ENCODE measurements around the gene GPX4.

The GPX4 gene

GRCh38 chr19:1135454-1135853 is 31.7 kb downstream of the GPX4 start:
- no peak for DNase-seq

DNA sequence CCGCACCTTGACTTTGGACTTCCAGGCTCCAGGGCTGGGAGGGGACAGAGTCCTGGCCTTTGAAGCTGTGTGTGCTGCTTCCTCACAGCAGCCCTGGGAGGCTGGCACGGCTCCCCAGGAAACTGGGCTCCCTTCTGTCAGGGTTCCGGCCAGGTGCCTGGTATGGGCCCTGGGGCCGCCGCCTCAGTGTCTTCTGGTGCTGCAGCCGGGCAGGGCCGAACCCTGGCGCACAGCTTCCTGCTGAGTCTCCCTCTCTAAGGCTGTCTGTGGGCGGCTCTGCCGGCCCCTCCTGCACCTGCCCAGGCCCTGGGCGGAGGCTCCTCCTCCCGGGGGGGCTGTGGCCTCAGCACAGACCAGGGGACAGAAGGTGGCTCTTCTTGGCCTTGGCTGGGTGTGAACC is 32.4 kb downstream of the GPX4 start:
- DNase-seq, result no peak

- no peak for DNase-seq
Observed at GRCh38 chr19:1136621-1137317, 33.0 kb downstream of the GPX4 start.

- no peak for DNase-seq
Observed at GRCh38 chr19:1138121-1138520, 34.3 kb downstream of the GPX4 start.

GRCh38 chr19:1139126-1139525 is 35.3 kb downstream of the GPX4 start:
- no peak for DNase-seq

DNA sequence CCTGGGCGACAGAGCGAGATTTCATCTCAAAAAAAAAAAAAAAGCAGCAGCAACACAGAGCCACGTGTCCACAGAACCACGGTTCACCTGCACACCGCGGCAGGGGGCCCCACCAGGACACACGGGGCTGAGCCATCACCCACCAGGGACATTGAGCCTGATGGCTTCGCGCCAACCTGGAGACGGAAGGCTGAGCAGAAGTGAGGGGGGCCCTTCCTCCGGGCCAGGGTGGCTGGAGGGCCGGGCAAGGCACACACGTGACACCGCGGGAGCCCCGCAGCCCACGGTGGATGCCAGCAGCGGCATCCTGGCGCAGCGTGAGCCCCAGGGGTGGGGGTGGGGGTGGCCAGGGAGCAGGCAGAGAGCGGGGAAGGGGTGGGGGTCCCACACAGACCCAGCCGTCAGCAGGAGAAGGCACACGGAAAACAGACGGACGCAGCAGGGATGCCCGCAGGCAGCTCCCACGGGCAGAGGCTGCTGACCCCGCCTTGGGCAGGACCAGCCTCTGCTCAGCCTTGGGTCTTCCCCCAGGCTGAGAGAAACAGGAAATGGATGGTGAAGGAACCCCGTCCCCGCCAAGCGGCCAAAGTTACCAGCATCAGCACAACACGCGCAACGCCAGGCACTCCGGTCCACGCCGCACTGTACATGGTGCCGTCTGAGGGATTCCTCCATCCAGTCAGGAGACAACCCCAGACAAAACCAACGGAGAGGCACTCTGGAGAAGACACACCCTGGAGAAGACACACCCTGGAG is 36.7 kb downstream of the GPX4 start:
- no peak for DNase-seq

DNA sequence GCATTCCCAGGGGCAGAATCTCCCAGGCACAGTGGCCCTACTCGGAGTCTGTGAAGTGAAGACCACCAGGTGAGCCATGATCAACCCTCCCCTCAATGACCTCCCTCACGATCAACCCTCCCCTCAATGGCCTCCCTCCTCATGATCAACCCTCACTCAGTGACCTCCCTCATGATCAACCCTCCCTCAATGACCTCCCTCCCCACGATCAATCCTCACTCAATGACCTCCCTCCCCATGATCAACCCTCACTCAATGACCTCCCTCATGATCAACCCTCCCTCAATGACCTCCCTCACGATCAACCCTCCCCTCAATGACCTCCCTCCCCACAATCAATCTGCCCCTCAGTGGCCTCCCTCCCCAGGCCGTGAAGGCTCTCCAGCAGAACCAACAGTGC is 38.1 kb downstream of the GPX4 start:
- DNase-seq, result no peak

- DNase-seq, result no peak
Observed at GRCh38 chr19:1143828-1144399, 40.1 kb downstream of the GPX4 start.

DNA sequence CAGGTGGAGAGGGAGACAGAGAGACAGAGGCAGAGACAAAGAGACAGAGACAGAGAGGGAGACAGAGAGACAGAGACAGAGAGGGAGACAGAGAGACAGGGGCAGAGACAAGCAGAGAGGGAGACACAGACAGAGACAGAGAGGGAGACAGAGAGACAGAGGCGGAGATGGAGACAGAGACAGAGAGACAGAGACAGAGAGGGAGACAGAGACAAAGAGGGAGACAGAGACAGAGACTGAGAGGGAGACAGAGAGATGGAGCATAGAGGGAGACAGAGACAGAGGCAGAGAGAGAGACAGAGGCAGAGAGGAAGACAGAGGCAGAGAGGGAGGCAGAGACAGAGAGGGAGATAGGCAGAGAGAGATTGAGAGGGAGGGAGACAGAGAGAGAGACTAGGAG is 40.9 kb downstream of the GPX4 start:
- no peak for DNase-seq

- DNase-seq, result no peak
Observed at GRCh38 chr19:1145635-1146411, 42.0 kb downstream of the GPX4 start.

- no peak for DNase-seq
Observed at GRCh38 chr19:1146412-1146699, 42.6 kb downstream of the GPX4 start.

- DNase-seq, result no peak
Observed at GRCh38 chr19:1146858-1147780, 43.3 kb downstream of the GPX4 start.

DNA sequence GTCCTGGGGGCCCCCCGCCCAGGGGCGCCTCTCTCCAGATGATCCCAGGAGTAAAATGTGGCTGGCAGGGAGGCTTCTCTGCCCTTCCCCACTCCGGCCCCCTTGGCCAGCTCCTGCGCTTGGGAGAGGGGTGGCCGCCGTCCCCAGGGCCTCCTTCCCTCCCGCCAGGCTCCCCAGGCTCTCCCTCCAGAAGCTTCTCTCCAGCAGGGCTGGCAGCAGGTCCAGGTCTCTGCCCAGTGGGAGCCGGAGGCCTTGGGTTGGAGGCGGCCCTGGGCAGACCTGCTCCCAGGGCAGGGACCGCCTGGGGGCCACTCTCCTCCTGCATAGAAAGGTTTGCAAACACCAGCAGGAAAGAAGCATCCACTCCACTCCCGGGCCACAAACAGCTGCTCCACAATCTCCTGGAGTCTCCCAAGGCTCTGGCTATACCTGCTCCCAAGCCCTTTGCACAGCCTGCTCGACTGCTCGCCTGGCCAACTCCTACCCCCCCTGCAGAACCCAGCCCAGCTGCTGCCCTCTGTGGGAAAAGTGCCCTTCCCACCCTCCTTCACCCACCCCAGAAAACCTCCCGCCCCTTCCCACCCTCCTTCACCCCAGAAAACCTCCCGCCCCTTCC is 44.2 kb downstream of the GPX4 start:
- DNase-seq, result no peak

GRCh38 chr19:1149259-1150045 is 45.7 kb downstream of the GPX4 start:
- DNase-seq, result no peak

DNA sequence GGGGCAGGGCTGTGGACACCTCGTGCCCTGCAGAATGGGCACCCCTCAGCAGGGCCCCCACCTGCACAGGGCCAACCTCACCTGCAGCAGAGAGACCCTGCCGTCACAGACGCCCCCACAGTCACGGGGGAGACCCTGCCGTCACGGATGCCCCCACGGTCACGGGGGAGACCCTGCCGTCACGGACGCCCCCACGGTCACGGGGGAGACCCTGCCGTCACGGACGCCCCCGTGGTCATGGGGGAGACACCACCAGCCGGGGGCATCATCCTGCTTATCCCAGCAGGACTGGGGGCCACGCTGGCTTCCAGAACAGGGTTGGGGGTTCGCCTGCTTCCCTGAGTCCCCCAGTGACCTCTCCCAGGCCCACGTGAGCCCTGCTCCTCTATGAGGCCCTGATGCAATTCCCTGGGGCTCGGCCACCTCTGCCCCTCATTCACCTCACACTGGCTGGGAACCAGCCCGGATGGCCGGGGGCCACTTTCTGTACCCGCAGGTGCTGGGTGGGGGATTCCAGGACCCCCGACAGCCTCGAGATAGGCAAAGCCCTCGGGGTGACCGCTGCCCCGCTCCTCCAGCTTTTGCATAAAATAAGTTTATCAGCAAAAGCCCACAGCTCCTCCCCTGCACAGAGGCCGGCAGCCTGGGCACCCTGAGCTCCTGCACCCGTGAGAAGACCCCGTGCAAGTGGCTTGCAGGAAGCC is 46.7 kb downstream of the GPX4 start:
- no peak for DNase-seq

GRCh38 chr19:1151037-1151724 is 47.4 kb downstream of the GPX4 start:
- DNase-seq, result no peak

- no peak for DNase-seq
Observed at GRCh38 chr19:1151917-1152587, 48.3 kb downstream of the GPX4 start.

DNA sequence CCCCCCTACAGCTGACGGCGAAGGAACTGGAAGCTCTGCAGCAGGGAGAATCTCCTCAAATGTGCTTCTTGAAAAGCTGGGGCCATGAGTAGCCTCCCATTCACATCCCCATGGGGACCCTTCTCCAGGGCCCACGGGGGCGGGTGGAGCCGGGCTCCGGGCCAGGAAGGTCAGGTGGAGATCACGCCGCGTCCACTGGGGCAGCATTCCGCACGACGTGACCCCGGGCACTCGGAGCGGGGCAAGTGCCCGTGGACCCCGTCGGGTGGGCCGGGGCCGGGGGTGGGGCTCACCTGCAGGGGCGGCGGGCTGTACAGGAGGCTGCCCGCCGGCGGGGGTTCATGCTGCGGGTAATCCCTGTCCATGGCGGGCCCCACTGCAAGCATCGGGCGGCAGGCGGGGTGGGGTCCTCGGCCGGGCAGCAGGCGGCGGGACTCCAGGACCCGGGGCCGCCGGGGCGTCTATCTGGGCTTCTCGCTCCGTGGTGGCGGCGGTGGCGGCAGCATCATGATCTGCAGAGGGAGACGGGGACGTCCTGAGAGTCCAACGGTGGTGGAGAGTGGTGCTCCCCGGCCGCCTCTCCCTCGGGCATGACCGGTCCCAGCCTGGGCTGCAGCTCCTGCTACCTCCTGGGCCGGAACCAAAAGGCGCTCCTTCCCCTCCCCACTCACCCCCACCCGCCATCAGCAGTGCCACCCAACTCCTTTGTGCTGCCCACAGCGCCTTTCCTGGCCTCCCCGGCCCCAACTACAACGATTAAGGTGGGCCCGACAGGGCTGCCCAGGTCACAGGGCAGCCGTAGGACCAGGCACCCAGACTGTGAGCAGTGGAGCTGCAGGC is 50.3 kb downstream of the GPX4 start:
- DNase-seq, result no peak
